Motor neuron (in vitro differentiated cells): ENCODE measurements around the gene TSACC. TPM values are rescaled to one million over a fixed set of nuclear protein-coding genes. Genes with fewer than 3 reads are reported as not detected.
"Not testable (repeated sequence)": the region's sequence is repeated elsewhere in the genome, so short reads cannot be mapped to it uniquely, and the experiment has no call there.

Source experiments
- ATAC-seq, 8 experiments: fragments of 200-7000 bp; cut with Tn5 transposase; replicated peaks in 6 of 8; 2 replicates each; pipeline ENCODE4 v1.8.0; 2021; ENCODE audit warnings: mild to moderate bottlenecking in 8 of 8, moderate library complexity in 8 of 8
- H3K27ac ChIP-seq, 2 donors: fragments of 250-450 bp; sonication (Bioruptor Pico); 2 replicates each; pipeline ENCODE4 v1.9.0; 2021; ENCODE audit warnings: antibody characterized with exemption in 2 of 2, mild to moderate bottlenecking in 2 of 2, moderate library complexity in 1 of 2
- H3K4me1 ChIP-seq, 2 donors: fragments of 250-450 bp; sonication (Bioruptor Pico); replicated peaks in 1 of 2; 2 replicates each; pipeline ENCODE4 v1.6.1; 2021; ENCODE audit warnings: antibody characterized with exemption in 2 of 2, mild to moderate bottlenecking in 2 of 2, moderate library complexity in 1 of 2
- H3K4me3 ChIP-seq, 5 donors: fragments of 250-450 bp; sonication (Bioruptor Pico); 2 replicates each; pipeline ENCODE4 v1.9.0; 2021; ENCODE audit warnings: antibody characterized with exemption in 5 of 5, mild to moderate bottlenecking in 5 of 5, moderate library complexity in 4 of 5
- WGBS, 10 experiments: fragments of 450-650 bp; shearing (Covaris generic); methylation state at CpG; one replicate each; pipeline ENCODE4 v1.0.0; 2022; 5-methylcytosine and 5-hydroxymethylcytosine counted together
- in situ Hi-C, 9 experiments: fragments of 400-800 bp; cut with MboI; loops; one replicate each; pipeline ENCODE4 v1.15.0; 2021; ENCODE audit warnings: low sequenced_read_pairs in 9 of 9, low pct_unique_long_range_greater_than_20kb in 2 of 9; ENCODE audit not compliant: unreplicated experiment in 9 of 9
- total RNA-seq, 8 experiments: library from RNA; unstranded; fragments of 300-600 nt; gene quantifications; 2 replicates each; pipeline versions ENCODE4 v1.2.3 to v1.2.4, GENCODE V29; 2022

The TSACC gene
- total RNA-seq, 8 experiments from 2014 or later: 0.22 to 8.3 (median 1.2) TPM; not detected in 2

DNA sequence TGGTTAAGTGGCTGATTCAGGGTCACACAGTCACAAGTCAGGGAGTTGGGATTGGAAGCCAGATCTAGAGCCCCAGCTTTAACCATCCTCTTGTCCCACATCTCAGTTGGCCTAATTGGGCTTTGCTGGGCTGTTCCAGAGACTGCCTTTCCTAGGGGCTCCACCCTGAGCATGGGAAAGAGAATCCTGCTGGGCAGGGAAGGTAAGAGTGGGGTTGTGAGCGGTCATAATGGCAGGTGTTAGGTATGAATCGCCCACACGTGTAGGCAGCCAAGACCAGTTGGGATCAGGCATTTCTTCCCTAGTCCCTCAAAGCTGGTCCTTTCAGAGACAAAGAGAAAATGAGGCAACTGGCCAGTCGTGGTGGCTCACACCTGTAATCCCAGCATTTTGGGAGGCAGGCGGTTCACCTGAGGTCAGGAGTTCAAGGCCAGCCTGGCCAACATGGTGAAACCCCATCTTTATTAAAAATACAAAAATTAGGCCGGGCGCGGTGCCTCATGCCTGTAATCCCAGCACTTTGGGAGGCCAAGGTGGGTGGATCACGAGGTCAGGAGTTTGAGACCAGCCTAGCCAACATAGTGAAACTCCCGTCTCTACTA, 31.5 kb downstream of the TSACC start:
- H3K4me1 ChIP-seq, H3K27ac ChIP-seq, in situ Hi-C loops, ATAC-seq, H3K4me3 ChIP-seq: not testable (repeated sequence)
- 75 to 100% (median 90%) methylated on average over 1 to 10 of the region's 10 CpGs; no CpG with 5 or more reads in 3 of the 10 experiments for WGBS, 10 experiments

- H3K4me3 ChIP-seq: no peak overlapping the region
- ATAC-seq: peak in 3 of 8 experiments; percentile 32 to 55 (median 35)
- 0 to 50% (median 27%) methylated on average over 1 to 6 of the region's 7 CpGs; no CpG with 5 or more reads in 3 of the 10 experiments for WGBS, 10 experiments
- no peak overlapping the region for H3K27ac ChIP-seq
- peaks cover 0 to 2% of the 10 kb centered on the region in 2 donors for H3K4me1 ChIP-seq
- in situ Hi-C loops: no loop called here
Observed at GRCh38 chr1:156371553-156372264, 33.4 kb downstream of the TSACC start.

GRCh38 chr1:156372265-156372586, 33.9 kb downstream of the TSACC start:
- Histone ChIP-seq H3K4me1 (peaks cover 0 to 2% of the 10 kb centered on the region in 2 donors), H3K4me3 (no peak overlapping the region), H3K27ac (no peak overlapping the region)
- in situ Hi-C loops: no loop called here
- peak in 2 of 8 experiments; percentile 19 to 48 for ATAC-seq

DNA sequence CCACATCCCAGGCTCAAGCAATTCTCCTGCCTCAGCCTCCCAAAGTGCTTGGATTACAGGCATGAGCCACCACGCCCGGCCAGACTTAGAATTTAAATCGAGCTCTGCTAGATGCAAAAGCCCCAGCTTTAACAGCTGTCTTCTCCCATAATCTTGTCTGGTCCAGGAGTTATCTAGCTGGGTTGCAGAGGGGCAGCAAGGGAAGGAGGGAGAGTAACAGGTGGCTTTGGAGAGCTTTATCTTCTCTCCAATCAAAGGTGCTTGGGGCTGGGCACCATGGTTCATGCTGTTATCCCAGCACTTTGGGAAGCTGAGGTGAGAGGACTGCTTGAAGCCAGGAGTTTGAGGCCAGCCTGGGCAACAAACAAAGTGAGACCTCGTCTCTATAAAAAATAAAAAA, 34.5 kb downstream of the TSACC start:
- no peak overlapping the region for H3K4me3 ChIP-seq
- WGBS, 10 experiments: 0 to 100% (median 64%) methylated on average over 1 to 4 of the region's 4 CpGs; no CpG with 5 or more reads in 4 of the 10 experiments
- ATAC-seq: no peak
- in situ Hi-C loops: no loop called here
- H3K27ac ChIP-seq: no peak overlapping the region
- H3K4me1 ChIP-seq: peaks cover 0 to 2% of the 10 kb centered on the region in 2 donors

DNA sequence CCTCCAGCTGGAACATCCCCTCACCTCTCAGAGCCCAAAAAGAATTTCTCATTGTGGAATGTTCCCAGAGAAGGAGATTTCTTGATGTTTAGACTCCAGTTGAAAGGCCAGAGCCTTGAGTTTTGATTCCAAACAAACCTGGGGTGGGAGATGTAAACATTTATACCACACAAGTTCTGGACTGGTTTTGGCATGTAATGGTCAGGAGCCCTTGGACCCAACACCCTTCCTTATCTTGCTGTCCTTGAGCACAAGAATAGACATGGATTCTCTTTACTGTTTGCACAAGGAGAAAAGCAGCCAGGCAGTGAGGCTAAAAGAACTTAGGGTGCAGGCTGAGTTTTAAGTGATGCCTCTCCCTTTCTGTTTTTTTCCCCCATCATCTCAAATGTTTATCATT, 35.2 kb downstream of the TSACC start:
- Histone ChIP-seq H3K4me1 (peaks cover 0 to 2% of the 10 kb centered on the region in 2 donors), H3K27ac (no peak overlapping the region), H3K4me3 (no peak overlapping the region)
- ATAC-seq: no peak
- in situ Hi-C loops: no loop called here

DNA sequence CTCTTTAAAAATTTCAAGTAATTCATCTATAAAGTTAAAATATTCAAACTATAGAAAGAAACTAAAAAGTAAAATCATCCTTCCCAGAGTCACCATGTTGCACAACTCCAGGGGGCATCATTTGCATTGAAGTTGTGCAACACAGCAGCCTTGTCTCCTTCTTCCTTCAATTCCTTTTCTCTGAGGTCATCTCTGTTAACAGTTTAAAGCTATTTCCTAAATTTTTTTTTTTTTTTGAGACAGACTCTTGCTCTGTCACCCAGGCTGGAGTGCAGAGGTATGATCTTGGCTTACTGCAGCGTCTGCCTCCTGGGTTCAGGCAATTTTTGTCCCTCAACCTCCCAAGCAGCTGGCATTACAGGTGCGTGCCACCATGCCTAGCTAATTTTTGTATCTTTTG, 37.8 kb downstream of the TSACC start:
- 42 to 100% (median 78%) methylated on average over 1 to 2 of the region's 2 CpGs for WGBS, 10 experiments
- Histone ChIP-seq H3K27ac (no peak overlapping the region), H3K4me3 (no peak overlapping the region), H3K4me1 (no peaks in the 10 kb centered on the region)
- in situ Hi-C loops: loop anchor here in 2 of 9 experiments (25.0 kb wide), 1 partner anchor 236 kb away; the partner anchor contains the start of genes GPATCH4 (in 2 of the 2) and HAPLN2 (in 2 of the 2)
- peak in 1 of 8 experiments; percentile 34 for ATAC-seq

- no peak for ATAC-seq
- 0 to 85% (median 74%) methylated on average over 1 to 18 of the region's 20 CpGs; no CpG with 5 or more reads in 3 of the 10 experiments for WGBS, 10 experiments
- in situ Hi-C loops: loop anchor here in 2 of 9 experiments (25.0 kb wide), 1 partner anchor 235 kb away; the partner anchor contains the start of genes GPATCH4 (in 2 of the 2) and HAPLN2 (in 2 of the 2)
- no peaks in the 10 kb centered on the region for H3K4me1 ChIP-seq
- no peak overlapping the region for H3K27ac ChIP-seq
- H3K4me3 ChIP-seq: no peak overlapping the region
Observed at GRCh38 chr1:156376958-156377919, 38.9 kb downstream of the TSACC start.

DNA sequence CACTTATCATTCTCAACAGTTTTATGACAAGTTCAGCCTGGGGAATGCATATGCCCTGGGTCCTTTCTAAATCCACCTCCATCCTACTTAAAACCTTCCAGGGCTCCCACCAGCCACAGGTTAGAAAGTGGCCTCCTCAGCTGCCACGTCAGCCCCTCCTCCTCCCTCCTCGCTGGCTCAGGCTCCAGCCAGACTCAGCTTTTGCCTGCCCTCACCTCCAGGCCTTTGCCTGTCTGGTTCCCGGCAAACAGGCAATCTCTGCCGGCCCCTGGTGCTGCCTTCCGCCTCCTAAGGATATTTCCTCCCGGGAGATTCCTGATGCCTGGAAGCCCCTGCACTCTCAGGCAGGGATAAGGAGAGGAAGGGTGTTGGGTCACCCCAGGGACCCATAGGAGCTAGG, 40.2 kb downstream of the TSACC start:
- WGBS, 10 experiments: 31 to 71% (median 62%) methylated on average over 1 to 6 of the region's 6 CpGs; no CpG with 5 or more reads in 4 of the 10 experiments
- H3K4me3 ChIP-seq: no peak overlapping the region
- no peak overlapping the region for H3K27ac ChIP-seq
- H3K4me1 ChIP-seq: no peaks in the 10 kb centered on the region
- in situ Hi-C loops: loop anchor here in 2 of 9 experiments (25.0 kb wide), 1 partner anchor 234 kb away; the partner anchor contains the start of genes GPATCH4 (in 2 of the 2) and HAPLN2 (in 2 of the 2)
- ATAC-seq: no peak

- ATAC-seq: peak in 3 of 8 experiments; percentile 57 to 78 (median 63)
- in situ Hi-C loops: loop anchor here in 8 of 9 experiments (5.0 to 25.0 kb wide), 4 partner anchors 63 to 233 kb away; partner anchors contain the start of genes GPATCH4 (in 2 of the 8) and HAPLN2 (in 2 of the 8)
- Histone ChIP-seq H3K27ac (no peak overlapping the region), H3K4me3 (no peak overlapping the region), H3K4me1 (no peaks in the 10 kb centered on the region)
- WGBS, 10 experiments: 8 to 36% (median 18%) methylated on average over 2 to 3 of the region's 3 CpGs; no CpG with 5 or more reads in 6 of the 10 experiments
Observed at GRCh38 chr1:156379420-156380165, 41.3 kb downstream of the TSACC start.

DNA sequence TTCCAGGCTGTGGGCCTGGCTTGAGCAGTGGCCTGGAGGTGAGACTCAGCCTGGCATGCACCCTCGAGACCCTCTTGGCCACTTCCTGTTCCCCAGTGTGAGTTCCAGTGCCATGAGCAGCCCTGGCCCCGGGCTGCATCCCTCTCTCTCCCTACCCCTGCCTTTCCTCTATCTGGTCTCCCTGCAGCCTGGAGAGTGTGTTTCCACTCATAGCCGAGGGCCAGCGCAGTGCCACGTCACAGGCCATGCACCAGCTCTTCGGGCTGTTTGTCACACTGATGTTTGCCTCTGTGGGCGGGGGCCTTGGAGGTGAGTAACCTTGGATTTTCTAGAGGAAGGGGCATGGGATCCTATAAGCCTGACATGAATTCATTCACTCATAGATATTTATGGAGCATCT, 44.2 kb downstream of the TSACC start:
- H3K27ac ChIP-seq: no peak overlapping the region
- peaks cover 4 to 5% of the 10 kb centered on the region in 2 donors for H3K4me1 ChIP-seq
- WGBS, 10 experiments: 20 to 74% (median 32%) methylated on average over 1 to 6 of the region's 7 CpGs; no CpG with 5 or more reads in 4 of the 10 experiments
- in situ Hi-C loops: loop anchor here in 8 of 9 experiments (5.0 to 25.0 kb wide), 4 partner anchors 60 to 230 kb away; partner anchors contain the start of genes GPATCH4 (in 2 of the 8) and HAPLN2 (in 2 of the 8)
- peak in 1 of 8 experiments; percentile 1 for ATAC-seq
- no peak overlapping the region for H3K4me3 ChIP-seq

GRCh38 chr1:156383023-156383422, 44.7 kb downstream of the TSACC start:
- Histone ChIP-seq H3K4me1 (peaks cover 9% of the 10 kb centered on the region in 2 donors), H3K27ac (no peak overlapping the region), H3K4me3 (no peak overlapping the region)
- WGBS, 10 experiments: 0 to 100% (median 24%) methylated on average over 1 to 6 of the region's 9 CpGs; no CpG with 5 or more reads in 4 of the 10 experiments
- in situ Hi-C loops: loop anchor here in 8 of 9 experiments (5.0 to 25.0 kb wide), 4 partner anchors 59 to 229 kb away; partner anchors contain the start of genes GPATCH4 (in 2 of the 8) and HAPLN2 (in 2 of the 8)
- ATAC-seq: peak; percentile 74 to 93 (median 88)
